Aorta (tissue), 5 donors: ENCODE data around the gene ROBO2. TPM values are rescaled to one million over a fixed set of nuclear protein-coding genes. Genes with fewer than 3 reads are reported as not detected.

Experiments
- ATAC-seq: fragments of 200-7000 bp; cut with Tn5 transposase; one replicate; pipeline ENCODE4 v1.9.1; 2022; ENCODE audit warnings: moderate library complexity; ENCODE audit not compliant: low FRiP score
- DNase-seq, 2 donors: peaks; one replicate each; pipeline ENCODE4 v3.0.0-alpha.2; 2020
- H3K27ac ChIP-seq, 2 donors: one replicate each; pipeline ENCODE4 v1.5.1; 2013; ENCODE audit warnings: low read length in 2 of 2, mild to moderate bottlenecking in 2 of 2, moderate library complexity in 2 of 2, control low read depth in 1 of 2, inconsistent platforms in 1 of 2, low read depth in 1 of 2
- H3K27me3 ChIP-seq, 2 donors: one replicate each; pipeline ENCODE4 v1.6.1; 2013; ENCODE audit warnings: control low read depth in 1 of 2, low read length in 1 of 2, mild to moderate bottlenecking in 1 of 2, moderate library complexity in 1 of 2; ENCODE audit not compliant: insufficient read depth in 2 of 2, control insufficient read depth in 1 of 2
- H3K36me3 ChIP-seq, 2 donors: one replicate each; pipeline ENCODE4 v1.6.1; 2013; ENCODE audit warnings: control low read depth in 1 of 2, low read length in 1 of 2, mild to moderate bottlenecking in 1 of 2; ENCODE audit not compliant: insufficient read depth in 2 of 2, control insufficient read depth in 1 of 2
- H3K4me1 ChIP-seq, 2 donors: one replicate each; pipeline ENCODE4 v1.6.1; 2013; ENCODE audit warnings: low read length in 2 of 2, control low read depth in 1 of 2, mild to moderate bottlenecking in 1 of 2, moderate library complexity in 1 of 2; ENCODE audit not compliant: insufficient read depth in 2 of 2, control insufficient read depth in 1 of 2
- H3K4me3 ChIP-seq, 2 donors: one replicate each; pipeline ENCODE4 v1.5.1; 2013; ENCODE audit warnings: low read length in 2 of 2, control low read depth in 1 of 2, mild to moderate bottlenecking in 1 of 2
- H3K9me3 ChIP-seq: one replicate; pipeline ENCODE4 v1.6.1; 2013; ENCODE audit warnings: mild to moderate bottlenecking, low read length; ENCODE audit not compliant: control insufficient read depth
- WGBS, 2 donors: extraction: QIAGEN DNeasy Blood & Tissue Kit; methylation state at CpG; one replicate each; pipeline ENCODE4 v1.1.7; 2013; 5-methylcytosine and 5-hydroxymethylcytosine counted together
- intact Hi-C, 2 donors: fragments of 100-400 bp; cut with DNase I; formaldehyde crosslinking; loops; one replicate each; pipeline versions ENCODE4 v1.14.2 to v1.15.0; 2022
- polyA plus RNA-seq, 2 donors: library from polyadenylated mRNA; stranded (reverse); fragments of 200-250 nt; gene quantifications; one replicate each; pipeline ENCODE4 v1.2.3, GENCODE V29; 2013
- total RNA-seq, 2 donors: library from RNA; stranded (reverse); fragmentation: NEBNext Ultra II Directional; extraction: Animal tissue kit (Norgen Biotek cat#: 25700); gene quantifications; one replicate each; pipeline ENCODE4 v1.2.1, GENCODE V29; 2021
- donor health status: healthy with polysubstance abuse.
- donor health status: Bipolar disorder and iron deficiency.
- donor health status: DM: no; HTN: no; CAD: no.
- donor health status: DM: no; HTN: no; CAD: no.
- donor health status: DM: yes; HTN: yes; CAD: no.

Gene ROBO2
- total and polyA plus RNA-seq, 4 donors = 0.05 to 1.3 (median 0.58) TPM

GRCh38 chr3:77042882-77043281 is 3.0 kb downstream of the ROBO2 start:
- H3K9me3 ChIP-seq = no peaks in the 10 kb centered on the region
- H3K4me3 ChIP-seq = no peak overlapping the region
- intact Hi-C loops = no loop called here
- no peak overlapping the region for H3K27ac ChIP-seq
- ATAC-seq (no peak), DNase-seq (no peak)
- 32 to 46% methylated on average over 2 of the region's 2 CpGs for WGBS, 2 donors
- H3K27me3 ChIP-seq = no peaks in the 10 kb centered on the region
- peaks cover 0 to 3% of the 10 kb centered on the region in 2 donors for H3K4me1 ChIP-seq
- no peaks in the 10 kb centered on the region for H3K36me3 ChIP-seq

- no peaks in the 10 kb centered on the region for H3K36me3 ChIP-seq
These were observed 5.8 kb downstream of the ROBO2 start for GRCh38 chr3:77045686-77046085.

GRCh38 chr3:77048186-77048585 is 8.3 kb downstream of the ROBO2 start:
- Histone ChIP-seq H3K27ac (no peak overlapping the region), H3K9me3 (no peaks in the 10 kb centered on the region), H3K27me3 (no peaks in the 10 kb centered on the region), H3K4me3 (no peak overlapping the region), H3K36me3 (no peaks in the 10 kb centered on the region), H3K4me1 (no peaks in the 10 kb centered on the region)
- 90 to 93% methylated on average over 5 of the region's 5 CpGs for WGBS, 2 donors
- ATAC-seq (no peak), DNase-seq (no peak)
- intact Hi-C loops = no loop called here

More at GRCh38 chr3:77045686-77046085, 5.8 kb downstream of the ROBO2 start:
- ATAC-seq (no peak), DNase-seq (no peak)
- Histone ChIP-seq H3K9me3 (no peaks in the 10 kb centered on the region), H3K27me3 (no peaks in the 10 kb centered on the region), H3K27ac (no peak overlapping the region), H3K4me3 (no peak overlapping the region), H3K4me1 (no peaks in the 10 kb centered on the region)
- intact Hi-C loops = no loop called here
- 97 to 98% methylated on average over 3 of the region's 3 CpGs for WGBS, 2 donors

GRCh38 chr3:77051591-77051990 is 11.7 kb downstream of the ROBO2 start:
- no peak for ATAC-seq
- Histone ChIP-seq H3K4me3 (no peak overlapping the region), H3K4me1 (no peaks in the 10 kb centered on the region), H3K36me3 (no peaks in the 10 kb centered on the region), H3K9me3 (no peaks in the 10 kb centered on the region), H3K27me3 (no peaks in the 10 kb centered on the region), H3K27ac (no peak overlapping the region)
- DNase-seq = no peak
- intact Hi-C loops = no loop called here
- WGBS, 2 donors = 91% methylated on average over 5 of the region's 5 CpGs

- H3K27me3 ChIP-seq = no peaks in the 10 kb centered on the region
- WGBS, 2 donors = 85 to 88% methylated on average over 2 of the region's 2 CpGs
- no peaks in the 10 kb centered on the region for H3K36me3 ChIP-seq
- ATAC-seq = no peak
- no peak overlapping the region for H3K27ac ChIP-seq
- H3K9me3 ChIP-seq = no peaks in the 10 kb centered on the region
- intact Hi-C loops = no loop called here
- H3K4me3 ChIP-seq = no peak overlapping the region
- H3K4me1 ChIP-seq = no peaks in the 10 kb centered on the region
- no peak for DNase-seq
These were observed 12.2 kb downstream of the ROBO2 start for GRCh38 chr3:77052051-77052501.

- ATAC-seq = no peak
- no peaks in the 10 kb centered on the region for H3K4me1 ChIP-seq
- no peak overlapping the region for H3K27ac ChIP-seq
- no peaks in the 10 kb centered on the region for H3K9me3 ChIP-seq
- H3K27me3 ChIP-seq = no peaks in the 10 kb centered on the region
- no peaks in the 10 kb centered on the region for H3K36me3 ChIP-seq
- WGBS, 2 donors = 37 to 45% methylated on average over 2 of the region's 2 CpGs
- no peak for DNase-seq
- intact Hi-C loops = no loop called here
- H3K4me3 ChIP-seq = no peak overlapping the region
These were observed 13.1 kb downstream of the ROBO2 start for GRCh38 chr3:77052733-77053670.

GRCh38 chr3:77053795-77054194 is 13.9 kb downstream of the ROBO2 start:
- Histone ChIP-seq H3K36me3 (no peaks in the 10 kb centered on the region), H3K4me3 (no peak overlapping the region), H3K27me3 (no peaks in the 10 kb centered on the region), H3K4me1 (no peaks in the 10 kb centered on the region), H3K9me3 (no peaks in the 10 kb centered on the region), H3K27ac (no peak overlapping the region)
- DNase-seq = no peak
- WGBS, 2 donors = 77 to 80% methylated on average over 2 of the region's 2 CpGs
- no peak for ATAC-seq
- intact Hi-C loops = no loop called here

GRCh38 chr3:77055841-77056341 is 16.0 kb downstream of the ROBO2 start:
- Histone ChIP-seq H3K36me3 (no peaks in the 10 kb centered on the region), H3K9me3 (no peaks in the 10 kb centered on the region), H3K27me3 (no peaks in the 10 kb centered on the region), H3K4me1 (no peaks in the 10 kb centered on the region), H3K27ac (no peak overlapping the region), H3K4me3 (no peak overlapping the region)
- DNase-seq (no peak), ATAC-seq (no peak)
- intact Hi-C loops = no loop called here
- 56 to 67% methylated on average over 4 of the region's 4 CpGs for WGBS, 2 donors

- Histone ChIP-seq H3K4me1 (no peaks in the 10 kb centered on the region), H3K9me3 (peaks cover 2% of the 10 kb centered on the region), H3K4me3 (no peak overlapping the region), H3K27ac (no peak overlapping the region), H3K27me3 (no peaks in the 10 kb centered on the region), H3K36me3 (no peaks in the 10 kb centered on the region)
- ATAC-seq (no peak), DNase-seq (no peak)
- 94 to 97% methylated on average over 1 of the region's 1 CpG for WGBS, 2 donors
- intact Hi-C loops = no loop called here
These were observed 19.5 kb downstream of the ROBO2 start for GRCh38 chr3:77059354-77059753.
